Bronchial epithelial cell (primary cell): ENCODE results near the gene C1QL2. TPM values are rescaled to one million over a fixed set of nuclear protein-coding genes. Genes with fewer than 3 reads are reported as not detected.

Experiments
- DNase-seq: peaks from one replicate; pipeline ENCODE4 v3.0.0-alpha.2; 2010; ENCODE audit warnings: low read depth
- FAIRE-seq: peaks from 2 replicates; lab custom pipeline; 2011; peaks lifted over from hg19 to GRCh38; lab: Jason Lieb, UNC
- H3K27me3 ChIP-seq: 2 replicates; pipeline ENCODE4 v1.5.1; 2011; ENCODE audit warnings: low read length; ENCODE audit not compliant: control insufficient read depth, insufficient read depth
- H3K36me3 ChIP-seq: 2 replicates; pipeline ENCODE4 v1.5.1; 2011; ENCODE audit warnings: low read length; ENCODE audit not compliant: control insufficient read depth, insufficient read depth
- H3K4me3 ChIP-seq: 2 replicates; pipeline ENCODE4 v1.5.1; 2011; ENCODE audit warnings: mild to moderate bottlenecking, low read depth, low read length, control low read depth
- total RNA-seq: library from RNA; depleted of rRNA; stranded (reverse); fragments of >200 nt; gene quantifications from 2 replicates; pipeline ENCODE4 v1.2.1, GENCODE V29; 2014
- TF ChIP-seq, protein P1 (sequence below): IDR thresholded peaks from 2 replicates; pipeline ENCODE4 v1.5.1; 2011; ENCODE audit warnings: mild to moderate bottlenecking, moderate library complexity, low read length, control low read depth, inconsistent platforms; ENCODE audit not compliant: insufficient read depth, severe bottlenecking

C1QL2 gene
- total RNA-seq, 1 donor from 2014 or later: not detected

DNA sequence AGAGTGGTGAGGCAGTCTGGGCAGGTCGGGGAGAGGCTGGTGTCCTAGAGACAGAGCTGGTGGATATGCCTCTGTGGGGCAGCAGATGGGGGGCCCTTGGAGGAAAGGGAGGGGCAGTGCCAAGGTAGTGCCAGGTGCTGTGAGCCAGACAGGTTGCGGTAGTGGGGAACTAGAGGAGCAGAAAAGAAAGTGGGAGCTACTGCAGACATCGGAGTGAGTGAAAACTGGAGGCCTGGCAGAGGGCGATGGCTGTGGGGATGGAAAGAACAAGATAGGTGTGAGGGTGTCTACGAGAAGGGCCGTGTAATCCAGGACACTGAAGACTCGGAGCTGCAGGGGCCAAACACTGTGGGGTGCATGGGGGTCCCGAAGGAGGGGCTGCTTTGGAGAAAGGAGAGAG is 21.7 kb downstream of the C1QL2 start:
- no peak overlapping the region for H3K4me3 ChIP-seq
- FAIRE-seq (no peak), DNase-seq (no peak)
- TF ChIP-seq, protein P1, sequence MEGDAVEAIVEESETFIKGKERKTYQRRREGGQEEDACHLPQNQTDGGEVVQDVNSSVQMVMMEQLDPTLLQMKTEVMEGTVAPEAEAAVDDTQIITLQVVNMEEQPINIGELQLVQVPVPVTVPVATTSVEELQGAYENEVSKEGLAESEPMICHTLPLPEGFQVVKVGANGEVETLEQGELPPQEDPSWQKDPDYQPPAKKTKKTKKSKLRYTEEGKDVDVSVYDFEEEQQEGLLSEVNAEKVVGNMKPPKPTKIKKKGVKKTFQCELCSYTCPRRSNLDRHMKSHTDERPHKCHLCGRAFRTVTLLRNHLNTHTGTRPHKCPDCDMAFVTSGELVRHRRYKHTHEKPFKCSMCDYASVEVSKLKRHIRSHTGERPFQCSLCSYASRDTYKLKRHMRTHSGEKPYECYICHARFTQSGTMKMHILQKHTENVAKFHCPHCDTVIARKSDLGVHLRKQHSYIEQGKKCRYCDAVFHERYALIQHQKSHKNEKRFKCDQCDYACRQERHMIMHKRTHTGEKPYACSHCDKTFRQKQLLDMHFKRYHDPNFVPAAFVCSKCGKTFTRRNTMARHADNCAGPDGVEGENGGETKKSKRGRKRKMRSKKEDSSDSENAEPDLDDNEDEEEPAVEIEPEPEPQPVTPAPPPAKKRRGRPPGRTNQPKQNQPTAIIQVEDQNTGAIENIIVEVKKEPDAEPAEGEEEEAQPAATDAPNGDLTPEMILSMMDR: no peak
- H3K27me3 ChIP-seq: peaks cover 9% of the 10 kb centered on the region
- no peaks in the 10 kb centered on the region for H3K36me3 ChIP-seq

DNA sequence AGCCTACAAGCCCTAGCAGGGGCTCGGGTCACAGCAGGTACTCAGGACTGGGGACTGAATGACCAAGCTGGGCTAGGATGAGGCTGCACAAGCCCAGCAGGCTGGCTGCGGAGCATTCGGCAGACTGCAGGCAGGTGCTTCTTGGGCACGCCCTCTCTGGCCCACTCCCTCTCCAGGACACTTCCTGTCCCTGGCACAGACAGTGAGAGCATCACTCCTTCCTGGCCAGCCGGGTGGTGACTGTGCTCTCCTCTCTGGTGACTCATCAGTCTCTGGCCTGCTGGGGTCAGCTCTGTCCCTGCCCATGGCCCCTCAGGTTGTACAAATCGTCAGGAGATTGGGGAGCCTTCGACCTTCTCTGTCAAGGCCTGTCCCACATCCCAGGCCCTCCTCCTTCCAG is 22.5 kb downstream of the C1QL2 start:
- TF ChIP-seq, protein P1: no peak
- Histone ChIP-seq H3K36me3 (no peaks in the 10 kb centered on the region), H3K4me3 (no peak overlapping the region), H3K27me3 (peaks cover 9% of the 10 kb centered on the region)
- FAIRE-seq (no peak), DNase-seq (no peak)

DNA sequence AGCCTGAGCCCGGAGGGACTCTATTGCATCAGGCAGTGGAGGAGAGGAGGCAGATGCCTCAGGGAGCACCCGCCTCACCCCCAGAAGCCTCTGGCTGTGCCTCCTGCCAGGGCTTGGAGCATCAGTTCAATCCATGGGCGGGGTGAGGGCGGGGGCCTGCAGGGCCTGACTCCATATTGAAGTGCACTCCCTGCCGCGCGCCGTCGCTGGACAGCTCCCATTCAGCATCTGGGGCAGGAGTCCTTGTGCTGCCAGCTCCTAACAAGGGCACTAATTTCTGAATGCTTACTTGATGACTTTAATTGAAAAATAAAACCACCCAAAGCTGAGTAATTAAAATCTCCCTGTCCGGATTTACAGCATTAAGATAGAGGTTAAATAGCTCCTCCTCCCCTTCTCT is 23.8 kb downstream of the C1QL2 start:
- Histone ChIP-seq H3K27me3 (peaks cover 9% of the 10 kb centered on the region), H3K36me3 (no peaks in the 10 kb centered on the region), H3K4me3 (no peak overlapping the region)
- FAIRE-seq: no peak
- TF ChIP-seq, protein P1: no peak
- no peak for DNase-seq

DNA sequence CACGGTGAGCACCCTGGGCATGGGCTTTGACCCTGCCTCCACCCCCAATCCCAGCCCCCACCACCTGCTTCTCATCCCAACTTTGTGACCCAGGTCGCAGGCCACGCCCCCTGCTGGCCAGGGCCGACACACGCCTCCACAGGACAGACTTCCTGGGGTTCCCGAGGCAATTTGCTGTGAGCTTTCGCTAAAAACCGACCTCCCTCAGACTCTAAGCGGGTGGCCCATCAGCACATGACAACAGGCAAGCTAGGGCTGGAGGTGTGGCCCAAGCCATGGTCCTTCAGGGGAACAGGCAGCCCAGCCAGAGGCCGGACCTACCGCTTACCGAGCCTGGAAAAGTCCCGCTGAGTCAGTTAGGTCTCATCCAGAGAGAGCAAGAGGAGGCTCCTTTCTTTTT is 31.9 kb downstream of the C1QL2 start:
- TF ChIP-seq, protein P1: peak; percentile 68
- peak; percentile 10 for DNase-seq
- H3K4me3 ChIP-seq: no peak overlapping the region
- no peaks in the 10 kb centered on the region for H3K36me3 ChIP-seq
- no peak for FAIRE-seq
- H3K27me3 ChIP-seq: peaks cover 4% of the 10 kb centered on the region

DNA sequence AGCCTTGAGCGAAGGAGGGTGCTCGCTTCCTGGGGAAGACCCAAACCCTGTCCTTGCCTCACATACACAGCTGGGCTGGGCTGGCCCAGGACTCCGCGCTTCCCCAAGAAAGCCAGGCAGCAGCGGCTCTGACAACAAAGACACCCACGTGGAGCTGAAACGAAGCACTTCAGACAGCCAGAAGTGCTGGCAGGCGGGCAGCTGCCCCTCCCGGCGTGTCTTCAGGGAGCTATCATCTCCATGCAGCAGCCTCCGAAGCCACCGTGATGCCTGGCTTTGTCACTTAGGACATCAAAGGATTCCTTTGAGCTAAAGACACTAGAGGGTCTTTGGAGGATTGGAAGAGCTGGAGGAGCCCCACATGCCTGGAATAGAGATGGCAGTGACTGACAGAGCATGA is 35.2 kb downstream of the C1QL2 start:
- Histone ChIP-seq H3K27me3 (peaks cover 2% of the 10 kb centered on the region), H3K4me3 (no peak overlapping the region), H3K36me3 (no peaks in the 10 kb centered on the region)
- TF ChIP-seq, protein P1: no peak
- DNase-seq (no peak), FAIRE-seq (no peak)

DNA sequence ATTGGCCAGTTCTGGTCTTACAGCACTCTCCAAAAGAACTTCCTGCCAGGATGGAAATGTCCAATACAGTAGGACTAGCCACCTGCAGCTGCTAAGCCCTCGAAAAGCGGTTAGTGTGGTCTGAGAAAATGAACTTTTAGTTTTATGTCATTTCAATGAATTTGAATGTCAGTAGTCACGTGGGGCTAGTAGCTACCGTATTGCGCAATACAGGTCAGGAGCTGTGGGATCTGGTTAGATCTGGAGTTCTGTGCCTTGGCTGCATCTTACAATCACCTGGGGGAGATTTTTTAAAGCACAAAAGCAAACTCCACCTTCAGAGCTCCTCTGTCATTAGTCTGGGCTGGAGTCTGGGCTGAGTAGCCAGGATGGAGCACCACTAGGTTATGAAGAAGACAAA is 35.9 kb downstream of the C1QL2 start:
- FAIRE-seq (no peak), DNase-seq (no peak)
- TF ChIP-seq, protein P1: no peak
- Histone ChIP-seq H3K4me3 (no peak overlapping the region), H3K27me3 (peaks cover 2% of the 10 kb centered on the region), H3K36me3 (no peaks in the 10 kb centered on the region)
